ENCODE measurements around the gene FSD1.
"Not testable (repeated sequence)": the region's sequence is repeated elsewhere in the genome, so short reads cannot be mapped to it uniquely, and the experiment has no call there.

FSD1 gene

DNA sequence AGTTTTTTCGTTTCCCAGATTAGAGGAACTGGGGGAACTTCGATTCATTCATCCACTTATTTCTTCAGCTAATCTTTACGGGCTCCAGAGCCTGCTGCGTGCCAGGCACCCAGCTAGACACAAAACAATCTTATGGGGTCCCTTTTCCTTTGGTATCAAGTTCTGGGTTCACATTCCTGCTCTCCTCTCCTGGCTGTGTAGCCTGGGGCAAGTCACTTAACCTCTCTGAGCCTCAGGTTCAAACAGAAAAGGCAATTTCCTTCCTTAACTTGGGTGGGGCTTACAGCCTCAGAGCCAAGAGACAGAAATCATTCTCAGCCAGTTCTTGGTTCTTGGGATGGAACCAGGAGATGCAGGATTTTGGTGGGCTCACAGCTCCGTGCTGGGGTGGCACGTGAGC lies 19.4 kb upstream of the FSD1 start:
- H3K4me1 ChIP-seq (ENCODE audit: control insufficient read depth, insufficient read depth, low read length), result no peaks in the 10 kb centered on the region
- H3K27me3 ChIP-seq (ENCODE audit: control insufficient read depth, insufficient read depth, low read length), result peaks cover 11% of the 10 kb centered on the region; the same call in 1 of the 2 replicates
- DNase-seq (ENCODE audit: low read depth, low spot score), result no peak
- H3K9me3 ChIP-seq (ENCODE audit: control insufficient read depth, insufficient read depth, low read length), result no peaks in the 10 kb centered on the region
- no CpG with 5 or more reads among the region's 6 CpGs for WGBS (ENCODE audit: insufficient coverage, insufficient read length)
- H3K4me3 ChIP-seq (ENCODE audit: low read length), result no peak overlapping the region
- no peak overlapping the region for H3K27ac ChIP-seq (ENCODE audit: low read length)
- no peaks in the 10 kb centered on the region for H3K36me3 ChIP-seq (ENCODE audit: control insufficient read depth, insufficient read depth, low read length)

DNA sequence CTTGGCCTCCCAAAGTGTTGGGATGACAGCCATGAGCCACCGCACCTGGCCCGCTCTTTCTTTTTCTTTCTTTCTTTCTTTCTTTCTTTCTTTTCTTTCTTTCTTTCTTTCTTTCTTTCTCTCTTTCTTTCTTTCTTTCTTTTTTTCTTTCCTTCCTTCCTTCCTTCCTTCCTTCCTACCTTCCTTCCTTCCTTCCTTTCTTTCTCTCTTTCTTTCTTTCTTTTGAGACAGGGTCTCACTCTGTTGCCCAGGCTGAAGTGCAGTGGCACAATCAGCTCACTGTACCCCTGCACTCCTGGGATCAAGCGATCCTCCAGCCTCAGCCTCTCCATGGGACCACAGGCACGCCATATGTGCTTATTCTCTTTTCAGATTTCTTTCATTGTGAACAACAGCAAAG lies 18.3 kb upstream of the FSD1 start:
- H3K36me3 ChIP-seq (ENCODE audit: control insufficient read depth, insufficient read depth, low read length); H3K27ac ChIP-seq (ENCODE audit: low read length); H3K27me3 ChIP-seq (ENCODE audit: control insufficient read depth, insufficient read depth, low read length); H3K4me3 ChIP-seq (ENCODE audit: low read length); DNase-seq (ENCODE audit: low read depth, low spot score); H3K9me3 ChIP-seq (ENCODE audit: control insufficient read depth, insufficient read depth, low read length); H3K4me1 ChIP-seq (ENCODE audit: control insufficient read depth, insufficient read depth, low read length): not testable (repeated sequence)
- WGBS (ENCODE audit: insufficient coverage, insufficient read length), result no CpG with 5 or more reads among the region's 4 CpGs

DNA sequence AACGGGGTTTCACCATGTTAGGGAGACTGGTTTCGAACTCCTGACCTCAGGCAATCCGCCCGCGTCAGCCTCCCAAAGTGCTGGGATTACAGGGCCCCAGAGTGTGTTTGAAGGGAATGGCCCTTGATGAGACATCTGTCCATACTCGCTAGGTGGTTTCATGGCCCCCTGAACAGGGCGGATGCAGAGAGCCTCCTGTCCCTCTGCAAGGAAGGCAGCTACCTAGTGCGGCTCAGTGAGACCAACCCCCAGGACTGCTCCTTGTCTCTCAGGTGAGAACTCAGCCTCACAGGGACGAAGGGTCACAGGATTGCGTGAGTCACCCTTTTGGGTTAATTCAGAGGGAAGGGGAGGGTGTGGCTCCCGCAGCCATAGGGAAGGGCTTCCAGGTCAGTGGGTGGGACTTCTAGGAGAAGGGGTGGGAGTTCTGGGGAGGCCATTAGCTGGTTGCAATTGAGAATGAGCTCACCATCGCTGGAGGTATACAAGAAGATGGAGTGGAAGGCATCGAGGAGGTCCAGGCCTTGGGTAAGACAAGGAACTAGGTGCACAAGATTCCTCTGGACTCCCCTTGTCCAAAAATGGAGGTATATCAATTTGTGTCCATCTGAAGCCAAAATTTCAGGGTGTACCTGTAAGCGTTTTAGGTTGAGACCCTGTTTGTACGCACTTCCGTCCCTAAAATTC lies 16.2 kb upstream of the FSD1 start:
- no CpG with 5 or more reads among the region's 16 CpGs for WGBS (ENCODE audit: insufficient coverage, insufficient read length)
- Histone ChIP-seq H3K4me3 (ENCODE audit: low read length) (no peak overlapping the region), H3K36me3 (ENCODE audit: control insufficient read depth, insufficient read depth, low read length) (no peaks in the 10 kb centered on the region), H3K9me3 (ENCODE audit: control insufficient read depth, insufficient read depth, low read length) (no peaks in the 10 kb centered on the region), H3K27ac (ENCODE audit: low read length) (no peak overlapping the region), H3K27me3 (ENCODE audit: control insufficient read depth, insufficient read depth, low read length) (no peaks in the 10 kb centered on the region), H3K4me1 (ENCODE audit: control insufficient read depth, insufficient read depth, low read length) (no peaks in the 10 kb centered on the region; the same call in 1 of the 2 replicates)
- DNase-seq (ENCODE audit: low read depth, low spot score), result no peak

DNA sequence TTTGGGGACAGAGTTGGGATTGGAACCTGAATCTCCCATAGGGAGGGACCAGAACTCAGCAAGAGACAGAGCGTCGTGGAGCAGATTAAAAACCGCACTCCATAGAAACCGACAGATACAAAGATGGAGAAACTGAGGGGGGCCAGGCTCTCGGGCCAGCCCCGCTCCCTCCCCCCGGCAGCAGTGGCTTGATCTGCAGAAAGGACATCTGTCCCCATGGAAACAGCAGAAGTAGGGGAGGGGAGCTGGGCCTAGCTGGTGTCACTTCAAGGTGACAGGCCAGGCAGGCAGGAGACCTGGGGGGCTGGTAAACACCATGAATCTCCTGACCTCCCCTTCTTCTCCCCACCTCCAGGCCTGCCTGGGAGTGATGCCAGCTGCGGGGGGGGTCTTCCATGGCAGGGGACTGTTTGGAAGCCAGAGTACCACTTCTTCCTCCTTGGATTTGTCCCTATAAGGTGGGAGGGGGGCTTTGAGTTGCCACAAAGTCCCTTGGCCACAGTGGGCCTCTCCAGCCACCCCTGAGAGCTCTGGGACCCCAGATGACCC lies 13.1 kb upstream of the FSD1 start:
- no peaks in the 10 kb centered on the region for H3K27me3 ChIP-seq (ENCODE audit: control insufficient read depth, insufficient read depth, low read length)
- no peaks in the 10 kb centered on the region for H3K9me3 ChIP-seq (ENCODE audit: control insufficient read depth, insufficient read depth, low read length)
- H3K4me1 ChIP-seq (ENCODE audit: control insufficient read depth, insufficient read depth, low read length), result peaks cover 3% of the 10 kb centered on the region
- H3K36me3 ChIP-seq (ENCODE audit: control insufficient read depth, insufficient read depth, low read length), result no peaks in the 10 kb centered on the region
- no peak for DNase-seq (ENCODE audit: low read depth, low spot score)
- H3K4me3 ChIP-seq (ENCODE audit: low read length), result no peak overlapping the region
- WGBS (ENCODE audit: insufficient coverage, insufficient read length), result no CpG with 5 or more reads among the region's 8 CpGs
- H3K27ac ChIP-seq (ENCODE audit: low read length), result no peak overlapping the region

DNA sequence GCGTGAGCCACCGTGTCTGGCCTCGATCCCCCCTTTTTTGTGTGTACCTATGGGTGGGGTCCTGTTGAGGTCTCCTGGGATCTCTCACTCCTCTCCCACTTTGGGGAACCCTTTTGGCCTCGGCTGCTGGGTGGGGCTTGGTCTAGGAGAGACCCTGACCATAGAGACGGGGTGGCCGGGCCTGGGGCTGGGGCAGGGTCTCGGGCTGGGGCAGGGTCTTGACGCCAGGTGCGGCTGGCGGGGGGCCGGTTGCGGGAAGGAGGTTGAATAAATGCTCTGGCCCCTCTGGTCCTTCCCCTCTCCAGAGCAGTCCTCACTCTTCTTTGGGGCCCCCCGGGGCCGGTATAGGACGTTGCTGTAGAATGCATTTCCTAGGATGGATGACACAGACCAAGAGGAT lies 11.9 kb upstream of the FSD1 start:
- Histone ChIP-seq H3K27me3 (ENCODE audit: control insufficient read depth, insufficient read depth, low read length) (no peaks in the 10 kb centered on the region), H3K36me3 (ENCODE audit: control insufficient read depth, insufficient read depth, low read length) (no peaks in the 10 kb centered on the region), H3K9me3 (ENCODE audit: control insufficient read depth, insufficient read depth, low read length) (no peaks in the 10 kb centered on the region), H3K4me3 (ENCODE audit: low read length) (no peak overlapping the region), H3K27ac (ENCODE audit: low read length) (no peak overlapping the region), H3K4me1 (ENCODE audit: control insufficient read depth, insufficient read depth, low read length) (peaks cover 3% of the 10 kb centered on the region)
- no peak for DNase-seq (ENCODE audit: low read depth, low spot score)
- no CpG with 5 or more reads among the region's 15 CpGs for WGBS (ENCODE audit: insufficient coverage, insufficient read length)

DNA sequence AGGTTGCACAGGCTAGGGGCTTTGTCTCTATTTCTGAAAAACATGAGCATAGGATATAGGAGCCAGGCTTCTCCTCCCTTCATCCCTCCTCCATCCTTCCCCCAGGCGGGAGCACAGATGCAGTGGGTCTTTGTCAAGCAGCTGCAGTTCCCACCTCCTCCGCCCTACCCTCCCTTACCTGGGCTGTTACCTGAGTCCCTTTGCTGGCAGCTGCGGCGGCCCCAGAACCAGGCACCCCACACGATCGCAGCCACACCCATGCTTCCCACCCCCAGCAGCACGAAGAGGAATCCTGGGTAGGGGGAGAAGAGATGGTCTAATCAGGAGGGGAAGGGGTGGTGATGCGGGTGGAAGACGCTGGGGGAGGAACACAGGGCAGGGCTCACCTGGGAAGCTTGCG lies 10.0 kb upstream of the FSD1 start:
- Histone ChIP-seq H3K9me3 (ENCODE audit: control insufficient read depth, insufficient read depth, low read length) (no peaks in the 10 kb centered on the region), H3K4me3 (ENCODE audit: low read length) (no peak overlapping the region), H3K4me1 (ENCODE audit: control insufficient read depth, insufficient read depth, low read length) (peaks cover 3% of the 10 kb centered on the region), H3K27ac (ENCODE audit: low read length) (no peak overlapping the region), H3K27me3 (ENCODE audit: control insufficient read depth, insufficient read depth, low read length) (no peaks in the 10 kb centered on the region), H3K36me3 (ENCODE audit: control insufficient read depth, insufficient read depth, low read length) (no peaks in the 10 kb centered on the region)
- WGBS (ENCODE audit: insufficient coverage, insufficient read length), result no CpG with 5 or more reads among the region's 10 CpGs
- DNase-seq (ENCODE audit: low read depth, low spot score), result no peak

DNA sequence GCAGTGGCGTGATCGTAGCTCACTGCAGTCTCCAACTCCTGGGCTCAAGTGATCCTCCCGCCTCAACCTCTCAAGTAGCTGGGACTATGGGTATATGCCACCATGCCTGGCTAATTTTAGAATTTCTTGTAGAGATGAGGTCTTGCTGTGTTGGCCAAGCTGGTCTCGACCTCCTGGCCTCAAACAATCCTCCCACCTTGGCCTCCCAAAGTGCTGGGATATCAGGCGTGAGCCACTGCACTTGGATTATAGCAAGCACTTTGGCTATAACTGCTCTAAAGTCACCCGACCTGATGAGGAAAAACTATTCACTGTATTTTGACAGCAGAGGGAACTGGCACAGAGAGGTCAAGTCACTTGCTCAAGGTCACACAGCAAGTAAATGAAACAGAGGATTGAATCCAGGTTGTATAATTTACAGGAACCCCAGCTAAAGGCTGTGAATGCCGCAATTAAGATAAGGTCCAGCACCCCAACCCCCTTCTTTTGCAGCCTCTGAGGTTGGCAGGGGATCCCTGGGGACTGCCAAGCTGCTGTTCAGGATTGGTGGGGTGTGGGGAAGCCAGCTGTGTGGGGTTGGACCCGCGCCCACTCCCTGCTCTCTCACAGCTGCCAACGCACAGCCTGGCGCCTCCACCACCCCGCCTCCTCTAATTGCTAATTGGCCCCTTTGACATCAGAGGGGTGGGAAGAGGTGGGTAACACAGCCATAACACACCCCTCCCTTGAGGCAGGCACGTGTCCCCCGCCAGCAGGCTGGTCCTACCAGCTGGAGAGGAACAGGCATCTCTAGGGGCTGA lies 8.2 kb upstream of the FSD1 start:
- no peaks in the 10 kb centered on the region for H3K27me3 ChIP-seq (ENCODE audit: control insufficient read depth, insufficient read depth, low read length)
- no CpG with 5 or more reads among the region's 14 CpGs for WGBS (ENCODE audit: insufficient coverage, insufficient read length)
- no peaks in the 10 kb centered on the region for H3K36me3 ChIP-seq (ENCODE audit: control insufficient read depth, insufficient read depth, low read length)
- H3K4me3 ChIP-seq (ENCODE audit: low read length), result no peak overlapping the region
- H3K4me1 ChIP-seq (ENCODE audit: control insufficient read depth, insufficient read depth, low read length), result peaks cover 3% of the 10 kb centered on the region; the same call in 1 of the 2 replicates
- H3K27ac ChIP-seq (ENCODE audit: low read length), result no peak overlapping the region
- DNase-seq (ENCODE audit: low read depth, low spot score), result no peak
- H3K9me3 ChIP-seq (ENCODE audit: control insufficient read depth, insufficient read depth, low read length), result no peaks in the 10 kb centered on the region

DNA sequence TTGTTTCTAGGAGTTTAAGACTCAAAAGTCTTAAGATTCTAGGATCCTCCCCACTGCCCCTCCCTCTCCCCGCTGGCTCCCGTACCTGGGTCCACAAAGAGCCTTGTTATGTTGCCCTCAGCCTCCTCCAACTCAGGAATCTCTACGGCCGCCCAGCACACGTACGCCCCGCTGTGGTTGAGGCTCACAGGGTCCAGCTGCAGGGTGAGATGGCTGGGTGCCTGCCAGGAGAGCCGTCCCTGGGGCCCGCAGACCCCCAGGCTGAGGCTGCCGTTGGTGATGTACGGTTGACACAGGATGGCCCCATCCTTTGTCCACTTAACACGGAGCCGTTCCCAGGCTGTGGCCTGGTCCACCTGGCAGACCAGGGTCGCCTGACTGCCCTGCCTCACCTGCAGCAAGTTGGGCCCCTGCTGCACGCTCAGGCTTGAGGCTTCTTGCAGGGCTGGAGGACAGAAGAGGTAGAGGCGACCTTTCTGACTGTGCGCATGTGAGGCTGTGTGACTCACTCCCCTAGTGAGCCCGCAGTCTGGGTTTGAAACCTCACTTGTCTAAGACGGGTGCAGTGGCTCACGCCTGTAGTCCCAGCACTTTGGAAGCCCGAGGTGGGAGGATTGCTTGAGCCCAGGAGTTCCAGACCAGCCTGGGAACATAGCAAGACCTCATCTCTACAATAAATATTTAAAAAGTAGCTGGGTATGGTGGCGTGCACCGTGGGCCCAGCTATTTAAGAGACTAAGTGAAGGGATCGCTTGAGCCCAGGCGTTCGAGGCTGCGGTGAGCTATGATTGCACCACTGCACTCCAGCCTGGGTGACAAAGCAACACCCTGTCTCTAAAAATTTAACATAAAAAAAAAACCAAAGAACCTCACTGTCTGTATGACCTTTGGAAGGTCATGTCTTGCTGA lies 6.2 kb upstream of the FSD1 start:
- no peaks in the 10 kb centered on the region for H3K36me3 ChIP-seq (ENCODE audit: control insufficient read depth, insufficient read depth, low read length)
- no peaks in the 10 kb centered on the region for H3K9me3 ChIP-seq (ENCODE audit: control insufficient read depth, insufficient read depth, low read length)
- H3K4me3 ChIP-seq (ENCODE audit: low read length), result no peak overlapping the region
- no peak for DNase-seq (ENCODE audit: low read depth, low spot score)
- H3K4me1 ChIP-seq (ENCODE audit: control insufficient read depth, insufficient read depth, low read length), result peaks cover 3% of the 10 kb centered on the region; the same call in 1 of the 2 replicates
- WGBS (ENCODE audit: insufficient coverage, insufficient read length), result no CpG with 5 or more reads among the region's 27 CpGs
- no peak overlapping the region for H3K27ac ChIP-seq (ENCODE audit: low read length)
- no peaks in the 10 kb centered on the region for H3K27me3 ChIP-seq (ENCODE audit: control insufficient read depth, insufficient read depth, low read length)

DNA sequence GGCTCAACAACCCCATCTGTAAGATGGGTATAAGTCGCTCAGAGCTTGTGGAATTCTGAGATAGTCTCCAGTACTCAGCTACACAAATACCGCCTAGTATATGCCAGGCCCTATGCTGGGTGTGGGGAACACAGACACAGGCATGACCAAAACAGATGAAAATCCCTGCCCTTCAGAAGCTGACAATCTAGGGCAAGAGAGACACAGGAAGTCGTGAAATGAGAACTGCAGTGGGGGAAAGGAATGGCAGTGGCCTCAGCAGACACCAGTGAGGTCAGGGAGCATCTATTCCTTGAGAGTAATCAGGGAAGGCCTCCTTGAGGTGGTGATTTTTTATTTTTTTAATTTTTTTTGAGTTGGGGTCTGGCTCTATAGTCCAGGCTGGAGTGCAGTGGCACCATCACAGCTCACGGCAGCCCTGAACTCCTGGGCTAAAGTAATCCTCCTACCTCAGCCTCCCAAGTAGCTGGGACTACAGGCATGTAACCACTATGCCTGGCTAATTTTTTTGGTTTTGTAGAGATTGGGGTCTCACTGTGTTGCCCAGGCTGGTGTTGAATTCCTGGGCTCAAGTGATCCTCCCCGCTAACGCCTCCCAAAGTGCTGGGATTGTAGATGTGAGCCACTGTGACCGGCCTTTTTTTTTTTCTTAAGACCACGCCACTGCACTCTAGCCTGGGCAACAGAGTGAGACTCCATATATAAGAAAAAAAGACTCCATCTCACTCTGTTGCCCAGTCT lies 5.4 kb upstream of the FSD1 start:
- H3K4me1 ChIP-seq (ENCODE audit: control insufficient read depth, insufficient read depth, low read length), result peaks cover 3% of the 10 kb centered on the region; the same call in 1 of the 2 replicates
- no peaks in the 10 kb centered on the region for H3K27me3 ChIP-seq (ENCODE audit: control insufficient read depth, insufficient read depth, low read length)
- no peak overlapping the region for H3K27ac ChIP-seq (ENCODE audit: low read length)
- H3K9me3 ChIP-seq (ENCODE audit: control insufficient read depth, insufficient read depth, low read length), result no peaks in the 10 kb centered on the region
- no peaks in the 10 kb centered on the region for H3K36me3 ChIP-seq (ENCODE audit: control insufficient read depth, insufficient read depth, low read length)
- no peak overlapping the region for H3K4me3 ChIP-seq (ENCODE audit: low read length)
- no peak for DNase-seq (ENCODE audit: low read depth, low spot score)
- no CpG with 5 or more reads among the region's 8 CpGs for WGBS (ENCODE audit: insufficient coverage, insufficient read length)
